GM23248 (cell line): ENCODE data around the gene WDR11.
"Not testable (repeated sequence)": the region's sequence is repeated elsewhere in the genome, so short reads cannot be mapped to it uniquely, and the experiment has no call there.

Source experiments
- EZH2 ChIP-seq: fragments of 200-600 bp; sonication (generic); IDR thresholded peaks from 2 replicates; pipeline ENCODE4 v1.6.1; 2018; ENCODE audit warnings: antibody characterized with exemption, mild to moderate bottlenecking; ENCODE audit not compliant: insufficient read depth, poor library complexity, severe bottlenecking
- EZH2phosphoT487 ChIP-seq: fragments of 200-600 bp; sonication (generic); IDR thresholded peaks from 2 replicates; pipeline ENCODE4 v1.6.1; 2018; ENCODE audit warnings: antibody characterized with exemption, moderate library complexity, mild to moderate bottlenecking, low read depth; ENCODE audit not compliant: insufficient read depth

GRCh38 chr10:120923886-120924285, 72.7 kb downstream of the WDR11 start:
- TF ChIP-seq EZH2, EZH2phosphoT487: not testable (repeated sequence)
